Thyroid gland (tissue), 4 donors: ENCODE results near the gene CCKAR. TPM values are rescaled to one million over a fixed set of nuclear protein-coding genes. Genes with fewer than 3 reads are reported as not detected.

ENCODE experiments used
- DNase-seq, 2 donors: peaks; one replicate each; pipeline ENCODE4 v3.0.0-alpha.2; 2019
- H3K27ac ChIP-seq, 3 donors: fragments of 200-600 bp; sonication (generic); 1 replicate in 2 of 3; 2 replicates in 1 of 3; pipeline ENCODE4 v1.5.1; 2016 to 2019; ENCODE audit warnings: mild to moderate bottlenecking in 1 of 3, moderate library complexity in 1 of 3
- H3K27me3 ChIP-seq: fragments of 200-600 bp; sonication (generic); one replicate; pipeline ENCODE4 v1.5.1; 2019
- H3K36me3 ChIP-seq, 2 donors: fragments of 200-600 bp; sonication (generic); one replicate each; pipeline ENCODE4 v1.5.1; 2016 to 2019
- H3K4me1 ChIP-seq, 2 donors: fragments of 200-600 bp; sonication (generic); one replicate each; pipeline ENCODE4 v1.5.1; 2017 to 2019
- H3K4me3 ChIP-seq, 3 donors: fragments of 200-600 bp; sonication (generic); replicated peaks in 1 of 3; 1 replicate in 2 of 3; 2 replicates in 1 of 3; pipeline ENCODE4 v1.5.1; 2016; ENCODE audit warnings: mild to moderate bottlenecking in 1 of 3
- H3K9me3 ChIP-seq: fragments of 200-600 bp; sonication (generic); one replicate; pipeline ENCODE4 v1.5.1; 2017
- POLR2A ChIP-seq, 2 donors: fragments of 450-650 bp; IDR thresholded peaks; one replicate each; pipeline ENCODE4 v1.6.1; 2017; ENCODE audit warnings: antibody characterized with exemption in 2 of 2, mild to moderate bottlenecking in 2 of 2, moderate library complexity in 1 of 2
- WGBS, 2 donors: methylation state at CpG; one replicate each; pipeline ENCODE4 v1.1.5; 2017; 5-methylcytosine and 5-hydroxymethylcytosine counted together
- intact Hi-C: fragments of 100-400 bp; cut with DNase I; formaldehyde crosslinking; loops from one replicate; pipeline ENCODE4 v1.15.1; 2023
- total RNA-seq, 4 donors: library from RNA; depleted of rRNA; stranded (reverse); fragments of >200 nt; gene quantifications; one replicate each; pipeline ENCODE4 v1.2.3, GENCODE V29; 2016
- TF ChIP-seq, protein P1 (sequence below), 6 experiments: fragments of 200-600 bp in 3 of 6; fragments of 450-650 bp in 3 of 6; sonication (generic) in 3 of 6; IDR thresholded peaks; one replicate each; pipeline ENCODE4 v1.5.1; 2016 to 2019; ENCODE audit warnings: antibody characterized with exemption in 6 of 6, mild to moderate bottlenecking in 2 of 6, inconsistent platforms in 1 of 6, moderate library complexity in 1 of 6

CCKAR gene
- total RNA-seq, 4 donors from 2014 or later: not detected

DNA sequence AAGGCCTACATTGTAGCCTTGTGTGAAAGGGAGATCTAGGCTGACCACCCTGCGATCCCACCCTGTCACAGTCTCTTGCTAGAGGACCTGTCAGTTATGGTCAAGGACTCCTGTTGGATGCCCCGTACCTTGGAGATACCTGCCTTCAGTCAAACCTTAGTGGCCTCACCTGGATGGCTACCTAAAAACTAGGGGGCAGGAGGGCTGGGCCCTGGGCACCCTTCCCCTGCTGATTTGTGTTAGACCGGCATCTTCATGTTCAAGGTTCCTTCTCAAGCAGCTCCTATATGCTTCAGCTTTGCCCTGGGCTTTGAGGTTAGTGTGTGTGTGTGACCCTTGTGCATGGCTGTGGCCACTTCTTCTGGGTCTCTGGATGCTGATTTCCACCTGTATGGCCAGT, 35.3 kb downstream of the CCKAR start:
- intact Hi-C loops: no loop called here
- H3K4me1 ChIP-seq: peaks cover 0 to 5% of the 10 kb centered on the region in 2 donors

DNA sequence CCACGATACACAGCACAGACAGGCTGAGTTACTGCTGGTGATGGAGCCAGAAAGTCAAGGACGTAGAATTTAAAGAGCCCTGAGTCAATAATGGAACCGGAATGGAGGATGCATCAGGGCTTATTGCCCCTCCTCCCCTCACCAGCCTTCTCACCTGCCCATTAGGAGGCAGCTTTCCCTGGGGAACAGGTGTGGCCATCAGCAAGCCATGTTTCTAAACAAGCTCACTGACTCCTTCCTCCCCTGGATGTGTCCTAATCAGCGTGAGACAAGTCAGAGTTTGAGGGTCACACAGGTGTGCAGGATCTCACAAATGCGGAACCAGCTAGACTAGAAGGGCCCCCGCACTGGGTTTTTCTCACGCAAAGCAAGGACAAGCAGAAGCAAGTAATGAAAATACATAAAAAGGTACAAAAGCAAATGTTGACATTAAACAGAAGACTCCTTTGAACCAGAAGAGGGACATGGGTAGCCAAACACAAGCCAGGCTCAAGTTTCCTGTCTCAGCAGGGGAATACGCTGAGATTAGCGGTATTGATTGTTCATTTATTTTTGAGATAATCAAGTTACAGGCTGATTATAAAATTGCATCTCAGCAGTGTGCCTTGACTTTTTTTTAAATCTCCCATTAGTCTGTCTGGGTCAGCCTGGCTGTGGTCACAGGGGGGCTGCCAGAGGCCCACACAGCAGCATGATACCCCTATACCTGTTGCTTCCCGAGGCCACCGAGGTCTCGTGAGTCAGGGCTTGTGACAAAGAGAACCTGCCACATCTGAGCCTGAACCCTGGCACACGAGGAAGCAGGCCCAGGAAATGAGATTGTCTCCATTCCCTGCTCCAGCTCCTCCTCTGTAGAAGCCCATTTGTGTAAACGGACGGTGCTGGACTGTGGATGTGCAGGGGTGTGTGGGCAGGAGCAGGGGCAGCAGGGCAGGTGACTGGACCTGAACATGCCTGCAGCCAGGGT, 37.4 kb downstream of the CCKAR start:
- H3K4me1 ChIP-seq: peaks cover 0 to 5% of the 10 kb centered on the region in 2 donors
- WGBS, 2 donors: 80 to 81% methylated on average over 15 of the region's 15 CpGs
- H3K36me3 ChIP-seq: no peaks in the 10 kb centered on the region
- intact Hi-C loops: no loop called here
- TF ChIP-seq, protein P1, sequence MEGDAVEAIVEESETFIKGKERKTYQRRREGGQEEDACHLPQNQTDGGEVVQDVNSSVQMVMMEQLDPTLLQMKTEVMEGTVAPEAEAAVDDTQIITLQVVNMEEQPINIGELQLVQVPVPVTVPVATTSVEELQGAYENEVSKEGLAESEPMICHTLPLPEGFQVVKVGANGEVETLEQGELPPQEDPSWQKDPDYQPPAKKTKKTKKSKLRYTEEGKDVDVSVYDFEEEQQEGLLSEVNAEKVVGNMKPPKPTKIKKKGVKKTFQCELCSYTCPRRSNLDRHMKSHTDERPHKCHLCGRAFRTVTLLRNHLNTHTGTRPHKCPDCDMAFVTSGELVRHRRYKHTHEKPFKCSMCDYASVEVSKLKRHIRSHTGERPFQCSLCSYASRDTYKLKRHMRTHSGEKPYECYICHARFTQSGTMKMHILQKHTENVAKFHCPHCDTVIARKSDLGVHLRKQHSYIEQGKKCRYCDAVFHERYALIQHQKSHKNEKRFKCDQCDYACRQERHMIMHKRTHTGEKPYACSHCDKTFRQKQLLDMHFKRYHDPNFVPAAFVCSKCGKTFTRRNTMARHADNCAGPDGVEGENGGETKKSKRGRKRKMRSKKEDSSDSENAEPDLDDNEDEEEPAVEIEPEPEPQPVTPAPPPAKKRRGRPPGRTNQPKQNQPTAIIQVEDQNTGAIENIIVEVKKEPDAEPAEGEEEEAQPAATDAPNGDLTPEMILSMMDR (IDR thresholded peaks at IDR 0.05): no peak
- no peak for TF ChIP-seq POLR2A (IDR thresholded peaks at IDR 0.05)
- H3K4me3 ChIP-seq: no peak overlapping the region
- H3K9me3 ChIP-seq: no peaks in the 10 kb centered on the region
- no peak overlapping the region for H3K27ac ChIP-seq
- DNase-seq: no peak
- no peaks in the 10 kb centered on the region for H3K27me3 ChIP-seq

More for the DNA sequence above, 35.3 kb downstream of the CCKAR start:
- H3K27ac ChIP-seq: no peak overlapping the region
- no peaks in the 10 kb centered on the region for H3K9me3 ChIP-seq
- TF ChIP-seq POLR2A (IDR thresholded peaks at IDR 0.05): no peak
- TF ChIP-seq, protein P1 (IDR thresholded peaks at IDR 0.05): no peak
- WGBS, 2 donors: 97 to 98% methylated on average over 3 of the region's 3 CpGs
- no peaks in the 10 kb centered on the region for H3K27me3 ChIP-seq
- H3K36me3 ChIP-seq: no peaks in the 10 kb centered on the region
- no peak for DNase-seq
- H3K4me3 ChIP-seq: no peak overlapping the region

DNA sequence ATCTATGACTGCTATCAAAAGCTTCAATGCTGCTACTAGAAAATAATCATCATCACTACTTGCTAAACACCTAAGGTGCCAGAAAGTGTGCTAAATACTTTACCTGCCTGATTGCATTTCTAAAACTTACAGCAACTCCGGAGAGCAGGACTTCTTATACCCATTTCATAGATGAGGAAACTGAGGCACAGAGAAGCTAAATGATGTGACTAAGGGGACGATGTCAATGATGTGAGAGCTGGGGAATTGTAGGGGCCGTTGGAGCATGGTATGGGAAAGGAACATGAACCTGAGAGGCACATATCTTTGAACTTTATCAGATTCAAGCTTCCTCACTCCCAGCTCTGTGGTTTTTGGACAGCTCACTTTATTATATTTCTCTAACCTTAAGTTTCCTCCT, 38.7 kb downstream of the CCKAR start:
- Histone ChIP-seq H3K27me3 (no peaks in the 10 kb centered on the region), H3K4me1 (peaks cover 0 to 5% of the 10 kb centered on the region in 2 donors), H3K36me3 (no peaks in the 10 kb centered on the region), H3K9me3 (no peaks in the 10 kb centered on the region), H3K4me3 (no peak overlapping the region), H3K27ac (no peak overlapping the region)
- DNase-seq: no peak
- WGBS, 2 donors: 78 to 82% methylated on average over 3 of the region's 3 CpGs
- intact Hi-C loops: no loop called here
- TF ChIP-seq, protein P1 (IDR thresholded peaks at IDR 0.05): no peak
- TF ChIP-seq POLR2A (IDR thresholded peaks at IDR 0.05): no peak

DNA sequence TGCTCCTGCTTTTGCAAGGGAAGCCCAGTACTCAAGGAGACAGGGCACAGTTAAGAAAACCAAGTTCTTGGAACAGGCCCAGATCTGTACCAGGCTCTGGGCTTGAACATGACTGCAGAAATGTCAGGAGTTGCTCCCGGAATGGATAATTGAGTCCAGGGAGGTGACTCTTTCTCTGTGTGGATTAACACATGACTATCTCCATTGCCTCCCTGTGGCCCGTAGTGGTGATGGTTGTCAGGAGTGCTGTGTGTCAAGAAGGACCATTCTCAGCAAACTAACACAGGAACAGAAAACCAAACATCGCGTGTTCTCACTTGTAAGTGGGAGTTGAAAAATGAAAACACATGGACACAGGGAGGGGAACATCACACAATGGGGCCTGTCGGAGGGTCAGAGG, 39.9 kb downstream of the CCKAR start:
- H3K27ac ChIP-seq: no peak overlapping the region
- peak; percentile 7 to 8 for DNase-seq
- no peaks in the 10 kb centered on the region for H3K9me3 ChIP-seq
- H3K27me3 ChIP-seq: no peaks in the 10 kb centered on the region
- H3K36me3 ChIP-seq: no peaks in the 10 kb centered on the region
- WGBS, 2 donors: 67 to 71% methylated on average over 5 of the region's 5 CpGs
- intact Hi-C loops: no loop called here
- TF ChIP-seq, protein P1 (IDR thresholded peaks at IDR 0.05): no peak
- TF ChIP-seq POLR2A (IDR thresholded peaks at IDR 0.05): no peak
- H3K4me1 ChIP-seq: peaks cover 0 to 5% of the 10 kb centered on the region in 2 donors
- no peak overlapping the region for H3K4me3 ChIP-seq

DNA sequence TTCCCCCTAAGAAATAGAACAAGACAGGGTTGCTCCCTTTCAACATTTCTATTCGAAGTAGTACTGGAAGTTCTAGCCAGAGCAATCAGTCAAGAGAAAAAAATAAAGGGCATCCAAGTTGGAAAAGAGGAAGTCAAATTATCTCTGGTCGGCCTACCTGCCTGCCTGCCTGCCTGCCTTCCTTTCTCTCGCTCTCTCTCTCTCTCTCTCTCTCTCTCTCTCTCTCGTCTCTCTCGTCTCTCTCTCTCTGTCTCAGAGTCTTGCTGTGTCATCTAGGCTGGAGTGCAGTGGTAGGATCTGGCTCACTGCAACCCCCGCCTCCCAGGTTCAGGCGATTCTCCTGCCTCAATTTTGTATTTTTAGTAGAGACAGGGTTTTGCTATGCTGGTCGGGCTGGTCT, 42.9 kb downstream of the CCKAR start:
- no peak for TF ChIP-seq POLR2A (IDR thresholded peaks at IDR 0.05)
- TF ChIP-seq, protein P1 (IDR thresholded peaks at IDR 0.05): no peak
- Histone ChIP-seq H3K36me3 (no peaks in the 10 kb centered on the region), H3K9me3 (no peaks in the 10 kb centered on the region), H3K4me3 (no peak overlapping the region), H3K27me3 (no peaks in the 10 kb centered on the region), H3K27ac (no peak overlapping the region), H3K4me1 (peaks cover 0 to 5% of the 10 kb centered on the region in 2 donors)
- intact Hi-C loops: no loop called here
- no peak for DNase-seq
- 82% methylated on average over 8 of the region's 8 CpGs for WGBS, 2 donors
